Natural killer cell treated with Interleukin-12 subunit alpha and Interleukin-12 subunit beta and Interleukin-15 and Interleukin-18, amount 100 ng/mL, for 72 hours (primary cell): Measurements from ENCODE around the gene KCND2. TPM values are rescaled to one million over a fixed set of nuclear protein-coding genes. Genes with fewer than 3 reads are reported as not detected.

Experiments used
- ATAC-seq, 2 donors: fragments of 150-1000 bp; cut with Tn5 transposase in 1 of 2; sonication (Bioruptor Pico), chemical (Tn5 transposase) in 1 of 2; 2 replicates each; pipeline ENCODE4 v1.10.0; 2021
- DNase-seq: peaks from one replicate; pipeline ENCODE4 v3.0.0; 2022; ENCODE audit warnings: low spot score
- H3K27ac Mint-ChIP-seq, 2 donors: 1 replicate in 1 of 2; 2 replicates in 1 of 2; pipeline ENCODE4 v1.8.0; 2022; ENCODE audit warnings: mixed read lengths in 2 of 2, mild to moderate bottlenecking in 1 of 2, moderate library complexity in 1 of 2
- H3K27me3 Mint-ChIP-seq, 2 donors: 1 replicate in 1 of 2; 2 replicates in 1 of 2; pipeline ENCODE4 v1.8.0; 2022; ENCODE audit warnings: mixed read lengths in 2 of 2
- H3K36me3 Mint-ChIP-seq: one replicate; pipeline ENCODE4 v1.8.0; 2022; ENCODE audit warnings: mixed read lengths
- H3K4me1 Mint-ChIP-seq, 2 donors: 1 replicate in 1 of 2; 2 replicates in 1 of 2; pipeline ENCODE4 v1.8.0; 2022; ENCODE audit warnings: low read depth in 2 of 2, mixed read lengths in 2 of 2, mild to moderate bottlenecking in 1 of 2
- H3K4me3 Mint-ChIP-seq: one replicate; pipeline ENCODE4 v1.8.0; 2022; ENCODE audit warnings: mixed read lengths
- H3K9me3 Mint-ChIP-seq: 2 replicates; pipeline ENCODE4 v1.8.0; 2022; ENCODE audit warnings: mixed read lengths
- total RNA-seq, 2 donors: library from RNA; stranded (reverse); gene quantifications; one replicate each; pipeline ENCODE4 v1.2.3, GENCODE V29; 2022

The KCND2 gene
- total RNA-seq, 2 donors from 2014 or later: not detected

GRCh38 chr7:120512701-120513100 is 239.7 kb downstream of the KCND2 start:
- Mint-ChIP-seq H3K4me3 (no peak overlapping the region), H3K27me3 (no peaks in the 10 kb centered on the region), H3K9me3 (peaks cover 9% of the 10 kb centered on the region), H3K36me3 (no peaks in the 10 kb centered on the region), H3K4me1 (no peaks in the 10 kb centered on the region), H3K27ac (no peak overlapping the region)
- ATAC-seq (no peak), DNase-seq (no peak)

DNA sequence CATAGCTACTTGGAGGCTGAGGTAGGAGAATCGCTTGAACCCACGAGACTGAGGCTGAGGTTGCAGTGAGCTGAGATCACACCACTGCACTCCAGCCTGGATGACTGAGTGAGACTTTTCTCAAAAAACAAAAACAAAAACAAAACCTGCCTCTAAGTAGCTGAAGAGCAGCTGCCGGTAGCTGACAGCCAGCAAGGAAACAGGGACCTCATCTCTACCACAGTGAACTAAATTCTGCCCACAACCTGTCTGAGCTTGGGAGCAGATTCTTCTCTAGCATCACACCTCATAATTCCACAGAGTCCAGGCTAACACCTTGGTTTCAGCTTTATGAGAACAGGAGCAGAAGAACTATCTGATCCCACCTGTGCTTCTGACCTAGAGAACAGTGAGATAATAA is 246.2 kb downstream of the KCND2 start:
- DNase-seq (no peak), ATAC-seq (no peak)
- Mint-ChIP-seq H3K27me3 (no peaks in the 10 kb centered on the region), H3K4me3 (no peak overlapping the region), H3K36me3 (no peaks in the 10 kb centered on the region), H3K4me1 (no peaks in the 10 kb centered on the region), H3K27ac (no peak overlapping the region), H3K9me3 (peaks cover 16% of the 10 kb centered on the region)

- ATAC-seq: no peak
- no peak for DNase-seq
- Mint-ChIP-seq H3K4me3 (no peak overlapping the region), H3K27ac (no peak overlapping the region), H3K36me3 (no peaks in the 10 kb centered on the region), H3K4me1 (no peaks in the 10 kb centered on the region), H3K9me3 (peaks cover 13% of the 10 kb centered on the region), H3K27me3 (no peaks in the 10 kb centered on the region)
Observed at GRCh38 chr7:120521761-120522737, 249.1 kb downstream of the KCND2 start.

DNA sequence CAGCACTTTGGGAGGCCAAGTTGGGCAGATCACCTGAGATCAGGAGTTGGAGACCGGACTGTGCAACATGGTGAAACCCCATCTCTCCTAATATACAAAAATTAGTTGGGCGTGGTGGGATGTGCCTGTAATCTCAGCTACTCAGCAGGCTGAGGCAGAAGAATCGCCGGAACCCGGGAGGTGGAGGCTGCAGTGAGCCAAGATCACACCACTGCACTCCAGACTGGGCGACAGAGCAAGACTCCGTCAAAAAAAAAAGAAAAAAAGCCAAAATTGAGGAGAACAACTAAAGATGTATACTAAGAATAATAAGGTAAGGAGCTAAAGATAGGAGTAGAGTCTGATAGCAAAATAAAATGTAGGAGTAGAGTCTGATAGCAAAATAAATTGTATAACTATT is 251.0 kb downstream of the KCND2 start:
- no peak for ATAC-seq
- Mint-ChIP-seq H3K4me1 (no peaks in the 10 kb centered on the region), H3K36me3 (no peaks in the 10 kb centered on the region), H3K9me3 (peaks cover 8% of the 10 kb centered on the region), H3K4me3 (no peak overlapping the region), H3K27me3 (no peaks in the 10 kb centered on the region), H3K27ac (no peak overlapping the region)
- no peak for DNase-seq

DNA sequence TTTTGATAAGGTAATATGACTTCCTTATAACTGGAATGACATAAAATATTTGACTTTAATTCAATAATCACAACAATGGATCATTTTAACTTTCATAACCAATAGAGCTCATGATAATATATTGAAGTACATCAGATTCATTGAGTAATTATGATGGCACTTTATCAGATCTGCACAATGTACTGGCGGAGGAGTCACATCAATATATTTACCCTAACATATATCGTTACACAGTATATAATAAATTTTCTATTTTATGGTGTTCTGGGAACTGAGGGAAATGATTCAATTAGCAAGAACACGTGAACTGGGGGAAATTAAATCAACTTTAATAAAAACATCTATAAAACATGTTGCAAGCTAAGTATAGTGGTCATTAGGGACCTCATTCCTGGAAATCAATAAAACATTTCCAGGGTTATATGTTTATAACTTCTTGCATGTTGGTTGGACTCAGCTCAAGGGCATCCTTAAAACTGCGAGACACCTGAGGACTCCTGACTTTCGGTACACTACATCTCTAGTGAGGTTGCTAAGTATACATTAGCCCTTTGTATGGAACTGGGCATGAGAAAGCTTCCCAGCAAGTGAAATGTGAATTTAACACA is 254.0 kb downstream of the KCND2 start:
- H3K27ac Mint-ChIP-seq: no peak overlapping the region
- no peaks in the 10 kb centered on the region for H3K27me3 Mint-ChIP-seq
- no peak for ATAC-seq

DNA sequence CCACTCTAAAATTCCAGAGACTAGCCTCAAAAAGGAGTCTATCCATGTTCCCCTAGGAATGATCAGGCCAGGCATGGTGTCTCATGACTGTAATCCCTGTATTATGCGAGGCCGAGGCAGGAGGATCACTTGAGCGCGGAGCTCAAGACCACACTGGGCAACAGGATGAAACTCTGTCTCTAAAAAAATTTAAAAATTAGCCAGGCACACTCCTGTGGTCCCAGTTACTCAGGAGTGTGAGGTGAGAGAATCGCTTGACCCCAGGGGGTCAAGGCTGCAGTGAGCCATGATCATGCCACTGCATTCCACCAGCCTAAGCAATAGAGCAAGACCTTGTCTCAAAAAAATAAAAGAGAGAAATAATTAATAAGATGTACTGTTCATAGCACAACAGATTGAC is 256.8 kb downstream of the KCND2 start:
- no peak for ATAC-seq
- no peak for DNase-seq
- H3K4me1 Mint-ChIP-seq: no peaks in the 10 kb centered on the region
- H3K27ac Mint-ChIP-seq: no peak overlapping the region
- H3K9me3 Mint-ChIP-seq: peaks cover 8% of the 10 kb centered on the region
- H3K36me3 Mint-ChIP-seq: no peaks in the 10 kb centered on the region
- H3K27me3 Mint-ChIP-seq: no peaks in the 10 kb centered on the region
- H3K4me3 Mint-ChIP-seq: no peak overlapping the region

More for the DNA sequence above, 254.0 kb downstream of the KCND2 start:
- DNase-seq: no peak
- Mint-ChIP-seq H3K4me1 (no peaks in the 10 kb centered on the region), H3K9me3 (peaks cover 10% of the 10 kb centered on the region), H3K4me3 (no peak overlapping the region), H3K36me3 (no peaks in the 10 kb centered on the region)

GRCh38 chr7:120538335-120538734 is 265.4 kb downstream of the KCND2 start:
- no peaks in the 10 kb centered on the region for H3K4me1 Mint-ChIP-seq
- no peaks in the 10 kb centered on the region for H3K36me3 Mint-ChIP-seq
- peaks cover 11% of the 10 kb centered on the region for H3K9me3 Mint-ChIP-seq
- no peak for ATAC-seq
- DNase-seq: no peak
- H3K27ac Mint-ChIP-seq: no peak overlapping the region
- H3K27me3 Mint-ChIP-seq: no peaks in the 10 kb centered on the region
- no peak overlapping the region for H3K4me3 Mint-ChIP-seq

- no peak overlapping the region for H3K27ac Mint-ChIP-seq
- H3K9me3 Mint-ChIP-seq: peaks cover 11% of the 10 kb centered on the region
Observed at GRCh38 chr7:120539321-120539720, 266.3 kb downstream of the KCND2 start.

DNA sequence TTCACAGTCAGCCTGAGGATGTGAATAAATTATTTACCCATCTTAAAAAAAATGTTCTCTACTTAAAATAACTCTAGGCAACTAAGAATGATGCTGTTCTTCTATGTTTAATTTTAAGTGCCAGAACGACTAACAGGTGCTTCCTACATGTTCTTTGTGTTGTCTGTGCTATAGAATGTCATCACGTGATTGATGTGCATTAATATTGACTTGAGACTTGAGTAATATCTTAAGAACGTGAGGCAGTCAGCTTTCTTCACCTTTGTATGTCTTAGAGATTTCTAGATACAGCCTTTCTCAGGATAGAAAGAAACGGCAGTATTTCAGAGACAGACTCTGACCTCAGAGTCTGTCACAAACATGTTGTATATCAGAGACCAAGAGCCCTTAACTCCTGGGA is 274.6 kb downstream of the KCND2 start:
- H3K27ac Mint-ChIP-seq: no peak overlapping the region
- H3K27me3 Mint-ChIP-seq: no peaks in the 10 kb centered on the region
- no peaks in the 10 kb centered on the region for H3K4me1 Mint-ChIP-seq
- DNase-seq (no peak), ATAC-seq (no peak)
- peaks cover 6% of the 10 kb centered on the region for H3K9me3 Mint-ChIP-seq
- H3K4me3 Mint-ChIP-seq: no peak overlapping the region
- H3K36me3 Mint-ChIP-seq: no peaks in the 10 kb centered on the region

More at GRCh38 chr7:120539321-120539720, 266.3 kb downstream of the KCND2 start:
- no peaks in the 10 kb centered on the region for H3K36me3 Mint-ChIP-seq
- no peak overlapping the region for H3K4me3 Mint-ChIP-seq
- H3K27me3 Mint-ChIP-seq: no peaks in the 10 kb centered on the region
- ATAC-seq (no peak), DNase-seq (no peak)
- no peaks in the 10 kb centered on the region for H3K4me1 Mint-ChIP-seq

DNA sequence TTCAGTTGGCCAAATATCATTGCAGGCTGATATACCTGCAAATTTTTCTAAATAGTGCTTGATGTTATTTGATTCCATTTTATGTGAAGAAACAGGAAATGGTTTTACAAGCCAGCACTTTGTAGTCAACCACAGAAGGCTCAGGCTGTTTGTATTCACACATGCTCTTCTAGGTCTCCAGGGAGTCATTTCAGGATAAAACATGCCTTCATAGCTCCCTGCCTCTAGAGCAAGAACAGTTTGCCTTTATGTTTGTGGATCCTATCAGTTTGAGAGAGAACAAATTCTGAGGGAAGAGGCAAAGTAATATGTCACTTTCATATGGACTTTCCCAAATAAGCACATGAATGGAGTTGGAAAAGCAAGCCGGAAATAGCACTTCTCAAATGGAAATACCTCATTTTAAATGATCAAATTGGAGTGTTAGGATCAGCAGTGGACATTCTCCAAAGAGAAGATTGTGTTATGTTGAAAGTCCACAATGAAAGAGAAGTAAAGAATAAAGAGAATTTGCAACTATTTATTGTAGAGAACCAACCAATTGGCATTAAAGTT is 277.6 kb downstream of the KCND2 start:
- no peak for ATAC-seq
- H3K4me3 Mint-ChIP-seq: no peak overlapping the region
- H3K9me3 Mint-ChIP-seq: peaks cover 6% of the 10 kb centered on the region
- no peaks in the 10 kb centered on the region for H3K27me3 Mint-ChIP-seq
- no peaks in the 10 kb centered on the region for H3K36me3 Mint-ChIP-seq
- no peak overlapping the region for H3K27ac Mint-ChIP-seq
- H3K4me1 Mint-ChIP-seq: no peaks in the 10 kb centered on the region
- DNase-seq: no peak

DNA sequence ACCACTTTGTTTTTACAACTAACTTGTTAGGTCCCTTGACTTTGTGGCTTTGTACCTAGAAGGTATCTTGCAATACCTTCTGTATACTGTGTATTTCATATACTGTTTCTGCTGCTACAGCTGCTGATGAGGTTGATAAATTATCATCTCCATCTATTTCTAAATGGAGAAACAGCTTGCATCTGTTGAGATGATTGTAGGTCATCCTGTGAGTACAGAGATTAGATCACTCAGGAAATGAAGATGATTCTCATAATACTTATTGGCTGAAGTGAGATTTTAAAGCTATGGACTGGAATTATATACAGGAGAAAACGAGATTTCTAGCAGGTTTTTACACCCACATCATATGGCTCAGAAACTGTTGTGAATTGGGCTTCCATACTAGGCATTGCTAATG is 280.5 kb downstream of the KCND2 start:
- Mint-ChIP-seq H3K4me1 (no peaks in the 10 kb centered on the region), H3K4me3 (no peak overlapping the region), H3K27me3 (no peaks in the 10 kb centered on the region), H3K36me3 (no peaks in the 10 kb centered on the region), H3K9me3 (peaks cover 8% of the 10 kb centered on the region), H3K27ac (no peak overlapping the region)
- DNase-seq (no peak), ATAC-seq (no peak)

DNA sequence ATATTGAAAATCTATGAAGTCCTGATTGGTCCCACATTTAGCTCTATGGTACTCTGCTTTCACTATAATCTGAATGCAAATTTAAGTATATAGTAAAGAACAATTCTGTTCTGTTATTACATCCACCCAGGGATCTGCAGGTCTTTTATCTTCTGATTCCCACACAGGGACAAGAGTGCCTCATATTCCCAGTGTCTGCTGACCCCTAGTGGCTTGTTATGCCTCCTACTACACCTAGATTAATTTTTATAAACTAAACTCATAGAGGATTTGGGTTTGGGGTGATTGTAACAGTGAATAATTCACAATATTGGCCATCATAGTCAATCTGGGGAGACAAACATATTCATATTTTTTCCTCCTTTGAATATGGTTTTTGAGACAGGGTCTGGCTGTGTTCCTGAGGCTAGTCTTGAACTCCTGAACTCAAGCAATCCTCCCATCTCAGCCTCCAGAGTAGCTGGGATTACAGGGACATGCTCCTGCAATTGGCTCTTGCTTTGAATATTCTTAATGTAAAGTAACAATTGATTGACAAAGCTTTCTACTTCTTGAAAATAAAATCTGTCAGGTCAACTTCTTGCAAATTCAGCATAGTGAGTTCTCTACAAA is 282.1 kb downstream of the KCND2 start:
- no peaks in the 10 kb centered on the region for H3K27me3 Mint-ChIP-seq
- ATAC-seq (no peak), DNase-seq (no peak)
- H3K27ac Mint-ChIP-seq: no peak overlapping the region
- H3K4me1 Mint-ChIP-seq: no peaks in the 10 kb centered on the region
- H3K36me3 Mint-ChIP-seq: no peaks in the 10 kb centered on the region
- peaks cover 6% of the 10 kb centered on the region for H3K9me3 Mint-ChIP-seq
- no peak overlapping the region for H3K4me3 Mint-ChIP-seq

GRCh38 chr7:120564145-120564544 is 291.2 kb downstream of the KCND2 start:
- no peak for ATAC-seq
- H3K27ac Mint-ChIP-seq: no peak overlapping the region
- no peaks in the 10 kb centered on the region for H3K27me3 Mint-ChIP-seq
- H3K36me3 Mint-ChIP-seq: no peaks in the 10 kb centered on the region
- H3K4me3 Mint-ChIP-seq: no peak overlapping the region
- no peaks in the 10 kb centered on the region for H3K4me1 Mint-ChIP-seq
- H3K9me3 Mint-ChIP-seq: peaks cover 3% of the 10 kb centered on the region
- no peak for DNase-seq

- ATAC-seq (no peak), DNase-seq (no peak)
- no peak overlapping the region for H3K4me3 Mint-ChIP-seq
- H3K27me3 Mint-ChIP-seq: no peaks in the 10 kb centered on the region
- H3K27ac Mint-ChIP-seq: no peak overlapping the region
- H3K9me3 Mint-ChIP-seq: peaks cover 3% of the 10 kb centered on the region
- H3K4me1 Mint-ChIP-seq: no peaks in the 10 kb centered on the region
- H3K36me3 Mint-ChIP-seq: no peaks in the 10 kb centered on the region
Observed at GRCh38 chr7:120567204-120567603, 294.2 kb downstream of the KCND2 start.
